ENCODE data around the gene GULP1.

The GULP1 gene

DNA sequence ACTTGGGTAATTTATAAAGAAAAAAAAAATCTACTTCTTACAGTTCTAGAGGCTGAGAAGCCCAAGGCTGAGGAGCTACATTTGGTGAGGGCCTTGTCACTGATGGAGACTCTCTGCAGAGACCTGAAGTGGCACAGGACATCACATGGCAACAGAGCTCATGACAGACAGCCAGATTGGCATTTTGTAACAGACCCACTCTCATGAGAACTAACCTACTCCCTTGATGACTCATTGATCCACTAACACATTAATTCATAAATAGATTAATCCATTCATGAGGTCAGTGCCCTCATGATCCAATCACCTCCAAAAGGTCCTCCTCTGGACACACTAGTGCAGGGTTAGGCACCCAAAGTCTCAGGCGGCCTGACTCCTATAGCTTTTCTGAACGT lies 318.4 kb downstream of the GULP1 start:
- FAIRE-seq = no peak

DNA sequence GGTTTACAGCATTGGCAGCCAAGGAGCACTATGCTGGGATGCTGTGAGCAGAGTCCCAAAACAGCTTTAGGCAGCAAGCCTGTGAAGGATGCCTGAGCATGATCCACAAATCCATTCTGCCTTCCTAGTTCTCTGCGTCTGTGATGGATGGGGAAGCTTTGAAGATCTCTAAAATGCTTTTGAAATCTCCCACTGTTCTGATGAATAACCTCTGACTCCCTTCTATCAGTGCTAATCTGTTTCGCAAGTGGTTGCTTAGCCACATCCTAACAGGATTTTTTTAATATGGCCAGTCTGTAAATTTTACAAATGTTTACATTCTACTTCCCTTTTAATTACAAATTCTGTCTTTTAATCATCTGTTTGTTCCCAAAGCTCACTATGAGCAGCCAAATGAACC lies 319.2 kb downstream of the GULP1 start:
- no peak for FAIRE-seq

DNA sequence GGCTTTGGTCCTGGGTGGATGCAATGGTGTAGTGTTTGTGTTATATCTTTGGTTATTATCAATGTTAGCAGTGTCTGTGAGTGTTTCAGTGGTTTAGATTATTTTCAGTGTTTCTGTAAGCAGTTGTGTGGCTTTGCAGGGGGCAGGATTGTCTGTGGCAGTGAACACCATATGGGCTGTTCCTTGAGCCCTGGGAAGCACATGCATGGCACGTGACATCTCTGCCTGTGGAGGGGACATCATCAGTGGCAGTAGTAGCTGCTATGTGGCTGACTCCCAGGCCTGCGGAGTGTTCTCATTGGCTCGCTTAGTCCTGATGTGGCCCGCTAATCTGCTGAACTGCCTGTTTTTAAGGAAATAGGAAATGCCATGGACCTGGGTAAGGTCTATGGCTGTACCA lies 327.5 kb downstream of the GULP1 start:
- no peak for FAIRE-seq

DNA sequence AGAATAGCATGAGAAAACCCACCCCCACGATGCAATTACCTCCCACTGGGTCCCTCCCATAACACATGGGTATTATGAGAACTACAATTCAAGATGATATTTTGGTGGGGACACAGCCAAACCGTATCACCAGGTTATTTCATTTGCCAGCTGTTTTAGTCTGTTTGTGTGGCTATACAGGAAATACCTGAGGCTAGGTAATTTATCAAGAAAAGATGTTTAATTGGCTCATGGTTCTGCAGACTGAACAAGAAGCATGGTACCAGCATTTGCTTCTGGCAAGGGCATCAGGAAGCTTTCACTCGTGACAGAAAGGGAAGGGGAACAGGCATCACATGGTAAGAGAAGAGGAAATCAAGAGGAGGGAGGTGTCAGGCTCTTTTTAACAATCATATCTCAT lies 329.2 kb downstream of the GULP1 start:
- FAIRE-seq = no peak

DNA sequence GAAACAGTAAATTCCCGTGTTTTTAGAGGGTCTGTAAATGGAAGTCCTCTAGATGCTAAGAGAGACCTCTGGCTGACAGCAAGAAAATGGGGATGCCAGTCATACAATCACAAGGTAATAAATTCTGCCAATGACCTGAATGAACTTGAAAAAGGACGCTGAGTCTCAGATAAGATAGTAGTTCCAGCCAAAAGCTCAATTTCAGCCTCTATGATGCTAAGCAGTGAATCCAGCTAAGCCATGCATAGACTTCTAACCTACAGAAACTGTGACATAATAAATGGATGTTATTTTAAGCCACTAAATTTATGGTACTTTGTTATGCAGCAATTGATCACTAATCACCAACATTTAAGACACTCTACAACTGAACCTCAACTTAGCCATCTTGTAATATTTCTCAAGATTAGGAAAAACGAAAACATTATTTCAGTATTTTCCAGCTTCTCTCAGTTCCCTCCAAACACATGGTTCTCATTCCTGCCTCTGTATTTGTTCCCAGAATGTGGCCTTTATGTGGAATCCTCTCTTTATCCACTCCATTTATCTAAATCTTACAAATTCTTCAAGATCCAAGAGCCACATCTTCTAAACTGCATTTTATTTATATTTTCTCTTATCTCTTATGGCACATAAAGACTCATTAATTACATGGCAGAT lies 331.1 kb downstream of the GULP1 start:
- peak; percentile 22 for FAIRE-seq

DNA sequence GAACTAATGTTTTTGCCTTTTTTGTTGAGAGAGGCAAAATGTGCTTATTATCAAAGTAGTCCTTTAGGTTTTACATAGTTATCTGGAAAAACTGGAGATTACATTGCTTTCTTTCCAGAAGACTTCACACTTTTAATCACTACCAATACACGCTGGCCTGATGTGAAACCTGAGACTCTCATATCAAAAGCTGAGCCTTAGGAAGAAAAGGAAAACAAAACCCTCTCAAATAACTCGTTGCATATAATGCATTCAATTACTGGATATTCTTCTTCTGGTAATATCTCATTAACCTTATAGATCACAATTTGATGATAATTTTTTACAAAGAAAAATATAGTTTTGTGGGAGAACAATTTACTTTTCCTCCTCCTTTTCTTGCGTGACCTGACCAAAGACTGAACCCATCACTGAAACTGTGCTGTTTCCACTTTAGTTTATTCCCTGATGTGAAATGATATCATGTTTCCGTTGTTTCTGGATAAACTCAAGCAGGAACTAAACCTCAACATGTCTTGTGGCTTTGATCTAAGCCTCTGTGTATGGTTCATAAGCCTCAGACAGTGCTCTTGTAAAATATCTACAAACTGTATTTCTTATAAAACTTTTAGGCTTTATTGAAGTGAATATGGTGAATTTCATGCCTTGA lies 332.4 kb downstream of the GULP1 start:
- no peak for FAIRE-seq

DNA sequence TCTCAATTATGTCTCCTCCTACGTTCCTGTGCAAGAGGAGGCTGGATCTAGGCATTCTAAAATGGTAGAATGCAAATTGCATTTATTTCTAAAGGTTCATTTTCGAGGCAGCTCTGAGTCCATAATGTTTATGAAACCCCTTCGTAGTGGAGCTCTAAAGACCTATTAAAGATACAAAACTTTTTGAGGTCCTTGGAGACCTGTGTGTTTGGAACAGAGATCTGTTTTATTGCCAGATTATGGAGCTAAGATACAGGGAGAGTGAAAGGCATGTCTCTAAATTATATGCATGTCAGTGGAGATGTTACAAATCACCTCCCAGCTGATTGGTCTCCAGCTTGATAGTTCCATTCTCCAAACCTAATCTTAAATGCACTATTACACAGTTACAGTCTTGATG lies 335.8 kb downstream of the GULP1 start:
- FAIRE-seq = peak; percentile 79

DNA sequence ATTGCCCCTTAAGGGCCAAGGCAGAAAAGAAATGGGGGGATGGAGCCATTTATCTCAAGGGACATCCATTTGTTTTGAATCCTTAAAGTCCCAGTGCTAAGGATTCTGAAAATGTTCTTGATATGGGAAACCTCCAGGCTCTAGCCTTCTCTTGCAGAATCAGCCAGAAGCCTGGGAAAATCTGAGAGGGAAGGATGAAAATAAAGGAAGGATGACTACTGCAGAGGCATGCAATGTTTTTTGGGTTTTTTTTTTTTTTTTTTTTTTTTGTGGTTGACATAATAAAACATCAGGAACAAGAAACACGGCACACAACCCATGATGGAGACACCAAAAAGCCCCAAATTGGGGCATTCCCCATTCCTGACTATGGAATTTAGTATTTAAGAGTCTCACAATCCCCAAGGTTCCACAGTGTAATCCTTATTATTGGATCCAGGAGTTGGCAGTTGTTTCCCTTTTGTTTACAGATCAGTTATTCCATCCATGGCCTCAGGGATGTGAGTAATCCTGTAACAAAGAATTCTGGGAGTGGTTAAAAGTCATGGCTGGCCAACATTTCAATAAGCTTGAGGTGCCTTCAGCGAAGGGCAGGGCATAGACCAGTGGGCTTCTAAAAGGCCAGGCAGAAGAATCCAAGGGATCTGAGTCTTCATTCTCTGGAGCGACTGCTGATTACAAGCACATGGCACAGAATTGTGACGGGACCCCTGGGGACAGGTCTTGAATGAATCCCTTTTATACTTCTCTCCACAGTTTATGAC lies 337.5 kb downstream of the GULP1 start:
- FAIRE-seq = no peak

DNA sequence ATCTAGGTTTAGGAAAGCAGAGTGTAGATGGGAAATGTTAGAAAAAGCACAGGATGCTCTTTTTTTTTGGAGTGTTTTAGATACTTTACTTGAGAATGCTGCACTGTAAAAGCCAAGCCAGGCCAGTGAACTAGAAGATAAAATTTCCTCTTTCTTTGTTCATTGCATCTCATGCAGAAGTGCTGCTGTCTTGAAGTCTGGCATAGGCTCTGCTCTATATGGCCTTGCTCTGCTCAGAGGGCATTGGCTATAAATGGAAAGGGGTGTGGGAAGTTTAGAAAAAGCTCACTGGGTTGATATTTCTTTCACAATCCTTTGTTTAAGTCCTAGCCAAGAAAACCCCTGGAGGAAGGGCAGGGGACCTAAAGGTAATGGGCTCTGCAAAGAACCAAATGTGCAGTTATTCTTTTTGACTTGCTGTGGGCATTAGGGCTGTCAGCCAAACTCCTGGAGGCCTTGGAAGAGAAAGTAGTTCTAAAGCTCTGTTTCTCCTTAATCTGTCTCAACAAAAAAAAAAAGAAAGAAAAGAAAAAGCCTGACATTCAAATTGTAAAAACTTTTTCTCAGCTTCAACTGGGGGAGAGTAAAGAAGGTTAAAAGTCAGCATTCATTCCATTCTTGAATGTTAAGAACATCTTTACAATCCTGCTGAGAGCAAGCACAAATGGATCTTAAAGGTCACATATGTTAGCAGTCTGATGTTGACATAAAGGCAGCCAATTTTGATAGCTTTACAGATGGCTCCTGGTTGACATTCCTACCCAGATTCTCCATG lies 338.3 kb downstream of the GULP1 start:
- peak; percentile 95 for FAIRE-seq

DNA sequence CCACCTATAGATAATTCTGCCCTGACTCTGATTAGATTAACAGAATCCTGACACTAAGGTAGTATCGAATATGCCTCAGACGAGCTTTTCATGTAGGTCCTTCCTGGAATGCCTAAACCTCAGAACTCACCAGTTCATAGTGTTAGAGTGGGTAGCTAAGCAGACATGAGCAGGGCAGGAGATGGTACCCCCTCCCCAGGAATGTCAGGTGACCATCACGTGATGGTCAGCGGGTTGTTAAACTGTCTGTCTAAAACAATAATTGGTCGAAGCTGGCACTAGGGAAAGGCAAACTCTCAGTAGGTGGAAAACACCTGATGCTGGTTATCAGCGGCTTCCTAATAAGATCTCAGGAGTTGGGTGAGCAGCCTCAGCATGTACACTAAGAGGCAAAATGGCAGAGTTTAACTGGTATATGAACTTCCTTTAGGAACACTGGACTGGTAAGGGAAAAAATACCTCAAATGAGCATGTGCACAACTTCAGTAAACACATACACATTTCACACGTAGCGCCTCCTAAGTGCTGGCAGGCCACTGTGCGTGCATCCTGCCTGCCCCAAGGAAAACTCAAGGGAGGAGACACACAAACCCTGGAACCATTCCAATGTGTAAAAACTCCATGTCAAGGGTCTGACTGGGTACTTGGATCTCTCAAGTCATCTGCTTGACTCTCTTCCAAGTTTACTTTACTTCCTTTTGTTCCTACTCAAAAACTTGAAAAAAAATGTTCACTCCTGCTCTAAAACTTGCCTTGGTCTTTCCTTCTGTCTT lies 339.5 kb downstream of the GULP1 start:
- peak; percentile 83 for FAIRE-seq

DNA sequence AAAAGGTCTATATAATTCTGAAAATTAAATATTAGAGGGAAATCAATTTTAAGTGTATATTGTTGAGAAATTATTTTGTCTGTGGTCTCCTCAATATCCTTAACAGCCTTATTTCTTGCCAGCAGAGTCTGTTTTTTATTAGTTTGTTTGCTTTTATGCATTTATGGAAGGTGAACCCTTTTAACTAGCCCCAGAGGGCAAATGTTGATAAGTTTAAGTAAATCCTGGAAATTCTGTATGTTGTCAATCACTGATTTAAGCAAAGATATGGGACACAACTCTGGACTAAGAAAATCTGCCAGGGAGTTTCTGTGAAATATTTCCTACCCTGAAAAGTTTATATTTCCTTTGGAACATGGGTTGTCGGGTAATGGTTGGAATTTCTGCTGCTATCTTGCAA lies 343.0 kb downstream of the GULP1 start:
- no peak for FAIRE-seq
